DND-41 (cell line): ENCODE data around the gene SYS1.

Source experiments
- EZH2 ChIP-seq: IDR thresholded peaks from 3 replicates; pipeline ENCODE4 v1.6.1; 2012; ENCODE audit warnings: borderline replicate concordance, low read depth, mild to moderate bottlenecking, moderate library complexity, low read length, inconsistent platforms; ENCODE audit not compliant: severe bottlenecking
- TF ChIP-seq, protein P1 (sequence below): IDR thresholded peaks from 2 replicates; pipeline ENCODE4 v1.5.1; 2012; ENCODE audit warnings: borderline replicate concordance, low read length, moderate library complexity, mild to moderate bottlenecking; ENCODE audit not compliant: poor library complexity, severe bottlenecking; ENCODE audit errors: extremely low read depth

DNA sequence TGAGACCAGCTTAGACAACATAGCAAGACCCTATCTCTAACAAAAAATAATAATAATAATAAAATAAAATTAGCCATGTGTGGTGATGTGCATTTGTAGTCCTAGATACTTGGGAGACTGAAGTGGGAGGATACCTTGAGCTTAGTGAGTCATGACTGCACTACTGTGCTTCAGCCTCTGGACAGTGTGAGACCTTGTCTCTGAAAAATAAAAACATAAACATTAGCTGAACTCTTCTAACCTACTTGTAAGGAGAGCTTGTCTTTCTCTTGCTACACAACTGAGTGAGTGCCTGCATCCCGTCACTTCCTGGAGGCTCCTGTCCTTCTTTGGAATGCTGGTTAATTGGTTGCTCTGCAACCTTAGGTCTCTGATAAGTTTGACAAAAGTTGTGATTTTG, 40.0 kb downstream of the SYS1 start:
- TF ChIP-seq, protein P1, sequence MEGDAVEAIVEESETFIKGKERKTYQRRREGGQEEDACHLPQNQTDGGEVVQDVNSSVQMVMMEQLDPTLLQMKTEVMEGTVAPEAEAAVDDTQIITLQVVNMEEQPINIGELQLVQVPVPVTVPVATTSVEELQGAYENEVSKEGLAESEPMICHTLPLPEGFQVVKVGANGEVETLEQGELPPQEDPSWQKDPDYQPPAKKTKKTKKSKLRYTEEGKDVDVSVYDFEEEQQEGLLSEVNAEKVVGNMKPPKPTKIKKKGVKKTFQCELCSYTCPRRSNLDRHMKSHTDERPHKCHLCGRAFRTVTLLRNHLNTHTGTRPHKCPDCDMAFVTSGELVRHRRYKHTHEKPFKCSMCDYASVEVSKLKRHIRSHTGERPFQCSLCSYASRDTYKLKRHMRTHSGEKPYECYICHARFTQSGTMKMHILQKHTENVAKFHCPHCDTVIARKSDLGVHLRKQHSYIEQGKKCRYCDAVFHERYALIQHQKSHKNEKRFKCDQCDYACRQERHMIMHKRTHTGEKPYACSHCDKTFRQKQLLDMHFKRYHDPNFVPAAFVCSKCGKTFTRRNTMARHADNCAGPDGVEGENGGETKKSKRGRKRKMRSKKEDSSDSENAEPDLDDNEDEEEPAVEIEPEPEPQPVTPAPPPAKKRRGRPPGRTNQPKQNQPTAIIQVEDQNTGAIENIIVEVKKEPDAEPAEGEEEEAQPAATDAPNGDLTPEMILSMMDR = no peak
- no peak for TF ChIP-seq EZH2
